Panc1 (cell line): ENCODE measurements around the gene RPEL1. TPM values are rescaled to one million over a fixed set of nuclear protein-coding genes. Genes with fewer than 3 reads are reported as not detected.

Experiments
- ATAC-seq: fragments of 200-7000 bp; cut with Tn5 transposase; 2 replicates; pipeline ENCODE4 v1.9.1; 2020; ENCODE audit warnings: mild to moderate bottlenecking, moderate library complexity
- BruUV-seq: library from RNA; stranded (reverse); fragments of 400-500 nt; replicated peaks from 2 replicates; lab custom pipeline; 2021; lab: Mats Ljungman, UMichigan
- CTCF ChIA-PET: fragments of 300-600 bp; sonication (Branson Sonifier 250); formaldehyde crosslinking; loops from one replicate; lab custom pipeline; 2022; ENCODE audit warnings: antibody characterized with exemption; lab: Charles Lee
- POLR2A ChIA-PET: fragments of 300-600 bp; sonication (Branson Sonifier 250); formaldehyde crosslinking; loops from one replicate; lab custom pipeline; 2022; ENCODE audit warnings: antibody characterized with exemption; lab: Charles Lee
- DNase-seq: peaks from one replicate; pipeline ENCODE4 v3.0.0-alpha.2; 2010; ENCODE audit warnings: low read depth, low spot score
- H3K27ac ChIP-seq: 2 replicates; pipeline ENCODE4 v1.5.1; 2011; ENCODE audit warnings: mild to moderate bottlenecking, low read length, inconsistent platforms
- H3K27me3 ChIP-seq: fragments of 200-500 bp; sonication (Bioruptor generic); 2 replicates; pipeline ENCODE4 v1.6.0; 2014; ENCODE audit warnings: low read length, inconsistent platforms; ENCODE audit not compliant: control insufficient read depth, insufficient read depth
- H3K36me3 ChIP-seq: fragments of 200-500 bp; sonication (Bioruptor generic); 2 replicates; pipeline ENCODE4 v1.5.1; 2014; ENCODE audit warnings: inconsistent platforms, mild to moderate bottlenecking, low read length, moderate library complexity; ENCODE audit not compliant: control insufficient read depth, insufficient read depth
- H3K4me1 ChIP-seq: 2 replicates; pipeline ENCODE4 v1.5.1; 2011; ENCODE audit warnings: inconsistent platforms, mild to moderate bottlenecking, low read length, moderate library complexity; ENCODE audit not compliant: control insufficient read depth, insufficient read depth
- H3K4me3 ChIP-seq, 2 experiments: 2 replicates each; pipeline ENCODE4 v1.5.1; 2011 to 2012; ENCODE audit warnings: low read depth in 2 of 2, low read length in 2 of 2, mild to moderate bottlenecking in 2 of 2, inconsistent platforms in 1 of 2, moderate library complexity in 1 of 2
- H3K9me3 ChIP-seq: fragments of 200-500 bp; sonication (Bioruptor generic); 2 replicates; pipeline ENCODE4 v1.5.1; 2014; ENCODE audit warnings: low read depth, mild to moderate bottlenecking, inconsistent platforms, low read length, moderate library complexity; ENCODE audit not compliant: control insufficient read depth, insufficient read depth
- POLR2AphosphoS5 ChIP-seq: IDR thresholded peaks from 2 replicates; pipeline ENCODE4 v1.6.1; 2012; ENCODE audit warnings: mild to moderate bottlenecking, low read depth, low read length, moderate library complexity
- SIN3A ChIP-seq: IDR thresholded peaks from 2 replicates; pipeline ENCODE4 v1.6.1; 2012; ENCODE audit warnings: low read depth, mild to moderate bottlenecking, low read length, moderate library complexity, borderline replicate concordance; ENCODE audit not compliant: insufficient read depth
- TCF7L2 ChIP-seq: IDR thresholded peaks from 2 replicates; pipeline ENCODE4 v1.6.1; 2011; ENCODE audit warnings: mild to moderate bottlenecking, low read depth, low read length, inconsistent platforms
- in situ Hi-C: cut with HindIII; loops from 2 replicates; pipeline ENCODE4 v1.10.0; 2016; ENCODE audit warnings: low sequenced_read_pairs, low pct_unique_long_range_greater_than_20kb
- intact Hi-C: fragments of 100-400 bp; cut with micrococcal nuclease; formaldehyde crosslinking; loops from one replicate; pipeline ENCODE4 v1.10.0; 2022; ENCODE audit not compliant: unreplicated experiment
- total RNA-seq: library from RNA; stranded (reverse); gene quantifications from one replicate; pipeline ENCODE4 v1.2.1, GENCODE V29; 2021; ENCODE audit not compliant: unreplicated experiment
- TF ChIP-seq, protein P1 (sequence below): fragments of 450-650 bp; IDR thresholded peaks from 2 replicates; pipeline ENCODE4 v1.5.1; 2017; ENCODE audit warnings: mild to moderate bottlenecking
- TF ChIP-seq, protein P2 (sequence below), 2 experiments: IDR thresholded peaks; 2 replicates each; pipeline ENCODE4 v1.6.1; 2011 to 2012; ENCODE audit warnings: low read depth in 2 of 2, control low read depth in 1 of 2, low read length in 1 of 2, mild to moderate bottlenecking in 1 of 2, moderate library complexity in 1 of 2; ENCODE audit not compliant: insufficient read depth in 1 of 2

The RPEL1 gene
- total RNA-seq, 1 experiment from 2014 or later: 0.10 TPM

DNA sequence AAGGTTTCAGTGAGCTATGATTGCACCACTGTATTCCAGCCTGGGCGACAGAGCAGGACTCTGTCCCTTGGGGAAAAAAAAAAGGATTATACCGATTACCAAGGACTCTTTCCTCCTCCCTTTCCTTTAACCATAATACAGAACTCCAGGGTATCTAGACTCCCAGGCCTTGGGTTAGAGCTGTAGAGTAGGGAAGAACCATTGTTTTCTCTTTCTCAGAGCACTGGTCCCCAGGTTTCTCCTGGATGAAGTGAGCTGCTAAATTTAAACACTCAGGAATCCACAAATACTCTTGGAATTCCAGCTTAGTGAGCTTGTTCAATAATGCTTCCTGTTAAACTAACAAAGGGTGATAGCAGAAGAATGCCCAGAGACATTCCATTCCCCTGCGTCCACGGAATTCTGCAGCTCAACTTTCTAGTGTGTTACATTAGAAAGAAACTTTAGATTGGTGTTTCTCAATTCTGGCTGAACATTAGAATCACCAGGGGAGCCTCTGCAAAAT, 14.6 kb upstream of the RPEL1 start:
- TF ChIP-seq SIN3A: no peak
- TF ChIP-seq, protein P1, sequence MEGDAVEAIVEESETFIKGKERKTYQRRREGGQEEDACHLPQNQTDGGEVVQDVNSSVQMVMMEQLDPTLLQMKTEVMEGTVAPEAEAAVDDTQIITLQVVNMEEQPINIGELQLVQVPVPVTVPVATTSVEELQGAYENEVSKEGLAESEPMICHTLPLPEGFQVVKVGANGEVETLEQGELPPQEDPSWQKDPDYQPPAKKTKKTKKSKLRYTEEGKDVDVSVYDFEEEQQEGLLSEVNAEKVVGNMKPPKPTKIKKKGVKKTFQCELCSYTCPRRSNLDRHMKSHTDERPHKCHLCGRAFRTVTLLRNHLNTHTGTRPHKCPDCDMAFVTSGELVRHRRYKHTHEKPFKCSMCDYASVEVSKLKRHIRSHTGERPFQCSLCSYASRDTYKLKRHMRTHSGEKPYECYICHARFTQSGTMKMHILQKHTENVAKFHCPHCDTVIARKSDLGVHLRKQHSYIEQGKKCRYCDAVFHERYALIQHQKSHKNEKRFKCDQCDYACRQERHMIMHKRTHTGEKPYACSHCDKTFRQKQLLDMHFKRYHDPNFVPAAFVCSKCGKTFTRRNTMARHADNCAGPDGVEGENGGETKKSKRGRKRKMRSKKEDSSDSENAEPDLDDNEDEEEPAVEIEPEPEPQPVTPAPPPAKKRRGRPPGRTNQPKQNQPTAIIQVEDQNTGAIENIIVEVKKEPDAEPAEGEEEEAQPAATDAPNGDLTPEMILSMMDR: no peak
- peak; percentile 58 for TF ChIP-seq TCF7L2
- TF ChIP-seq POLR2AphosphoS5: peak; percentile 84
- TF ChIP-seq, protein P2, sequence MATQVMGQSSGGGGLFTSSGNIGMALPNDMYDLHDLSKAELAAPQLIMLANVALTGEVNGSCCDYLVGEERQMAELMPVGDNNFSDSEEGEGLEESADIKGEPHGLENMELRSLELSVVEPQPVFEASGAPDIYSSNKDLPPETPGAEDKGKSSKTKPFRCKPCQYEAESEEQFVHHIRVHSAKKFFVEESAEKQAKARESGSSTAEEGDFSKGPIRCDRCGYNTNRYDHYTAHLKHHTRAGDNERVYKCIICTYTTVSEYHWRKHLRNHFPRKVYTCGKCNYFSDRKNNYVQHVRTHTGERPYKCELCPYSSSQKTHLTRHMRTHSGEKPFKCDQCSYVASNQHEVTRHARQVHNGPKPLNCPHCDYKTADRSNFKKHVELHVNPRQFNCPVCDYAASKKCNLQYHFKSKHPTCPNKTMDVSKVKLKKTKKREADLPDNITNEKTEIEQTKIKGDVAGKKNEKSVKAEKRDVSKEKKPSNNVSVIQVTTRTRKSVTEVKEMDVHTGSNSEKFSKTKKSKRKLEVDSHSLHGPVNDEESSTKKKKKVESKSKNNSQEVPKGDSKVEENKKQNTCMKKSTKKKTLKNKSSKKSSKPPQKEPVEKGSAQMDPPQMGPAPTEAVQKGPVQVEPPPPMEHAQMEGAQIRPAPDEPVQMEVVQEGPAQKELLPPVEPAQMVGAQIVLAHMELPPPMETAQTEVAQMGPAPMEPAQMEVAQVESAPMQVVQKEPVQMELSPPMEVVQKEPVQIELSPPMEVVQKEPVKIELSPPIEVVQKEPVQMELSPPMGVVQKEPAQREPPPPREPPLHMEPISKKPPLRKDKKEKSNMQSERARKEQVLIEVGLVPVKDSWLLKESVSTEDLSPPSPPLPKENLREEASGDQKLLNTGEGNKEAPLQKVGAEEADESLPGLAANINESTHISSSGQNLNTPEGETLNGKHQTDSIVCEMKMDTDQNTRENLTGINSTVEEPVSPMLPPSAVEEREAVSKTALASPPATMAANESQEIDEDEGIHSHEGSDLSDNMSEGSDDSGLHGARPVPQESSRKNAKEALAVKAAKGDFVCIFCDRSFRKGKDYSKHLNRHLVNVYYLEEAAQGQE (IDR thresholded peaks at IDR 0.05; ENCODE audit: insufficient read depth in 1 of 2, low read depth in 2 of 2, low read length in 1 of 2): peak in 1 of 2 experiments; percentile 50; a peak in 1 of 4 replicates
- in situ Hi-C loops (no loop called here), intact Hi-C loops (no loop called here)
- Histone ChIP-seq H3K4me1 (peaks cover 56% of the 10 kb centered on the region), H3K4me3 (0 out of 4 replicates have a peak overlapping the region, but pooled peaks of 1 of the 2 experiments have one; percentile 13), H3K36me3 (no peaks in the 10 kb centered on the region), H3K9me3 (no peaks in the 10 kb centered on the region), H3K27ac (peak overlapping the region; percentile 86), H3K27me3 (no peaks in the 10 kb centered on the region)
- CTCF ChIA-PET: interaction anchor here (1.0 to 1.4 kb wide), 2 partner anchors 13 to 40 kb away, joined by 5 to 13 read pairs; no protein-coding TSS in a partner anchor
- POLR2A ChIA-PET: interaction anchor here (0.5 to 2.0 kb wide), 8 partner anchors 10 to 495 kb away, joined by 3 to 26 read pairs (median 6); no protein-coding TSS in a partner anchor
- DNase-seq (peak; percentile 97), ATAC-seq (peak; percentile 86)
- BruUV-seq: no TSS peak

DNA sequence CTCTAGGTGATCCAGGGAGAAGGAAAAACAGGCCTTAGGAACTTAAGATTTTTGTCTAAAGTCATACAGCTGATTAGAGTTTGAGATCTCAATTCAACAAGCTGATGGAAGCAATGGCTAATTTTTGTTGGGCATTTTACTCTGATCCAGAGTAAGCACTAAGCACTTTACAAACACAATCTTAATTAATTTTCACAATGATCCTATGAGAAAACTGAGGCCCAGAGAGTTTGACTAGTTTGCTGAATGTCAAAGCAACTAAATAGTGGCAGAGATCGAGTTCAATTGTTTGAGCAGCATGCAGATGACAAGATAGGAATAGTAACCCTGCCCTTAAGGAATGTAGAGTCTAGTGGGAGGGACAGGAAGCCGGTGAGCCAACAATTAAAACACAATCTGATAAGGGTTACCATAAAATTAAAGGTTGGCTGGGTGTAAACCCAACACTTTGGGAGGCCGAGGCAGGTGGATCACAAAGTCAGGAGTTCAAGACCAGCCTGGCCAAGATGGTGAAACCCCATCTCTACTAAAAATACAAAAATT, 13.5 kb upstream of the RPEL1 start:
- ATAC-seq: peak; percentile 20; the same call in 1 of the 2 replicates
- intact Hi-C loops (no loop called here), in situ Hi-C loops (no loop called here)
- ChIA-PET POLR2A (interaction anchor here (0.9 to 2.0 kb wide), 3 partner anchors 39 to 47 kb away, joined by 4 to 26 read pairs (median 4); no protein-coding TSS in a partner anchor), CTCF (interaction anchor here (0.6 to 1.5 kb wide), 2 partner anchors 10 to 49 kb away, joined by 4 to 5 read pairs; no protein-coding TSS in a partner anchor)
- H3K27me3 ChIP-seq: no peaks in the 10 kb centered on the region
- H3K36me3 ChIP-seq: no peaks in the 10 kb centered on the region
- BruUV-seq: no TSS peak
- TF ChIP-seq POLR2AphosphoS5: peak; percentile 47; the same call in 1 of the 2 replicates
- TF ChIP-seq, protein P1: no peak
- H3K4me1 ChIP-seq: peaks cover 54% of the 10 kb centered on the region
- H3K27ac ChIP-seq: peak overlapping the region; percentile 86
- H3K9me3 ChIP-seq: no peaks in the 10 kb centered on the region
- no peak for DNase-seq
- H3K4me3 ChIP-seq: no peak overlapping the region
